T follicular helper cell (primary cell): ENCODE data around the gene PLEK2.

ENCODE experiments used
- DNase-seq: peaks from one replicate; pipeline ENCODE4 v3.0.0-alpha.2; 2020; ENCODE audit warnings: low read depth

The PLEK2 gene

GRCh38 chr14:67397536-67397935, 14.4 kb downstream of the PLEK2 start:
- DNase-seq: no peak

- no peak for DNase-seq
Measured at GRCh38 chr14:67396381-67396970, 15.5 kb downstream of the PLEK2 start.

GRCh38 chr14:67395876-67396189, 16.1 kb downstream of the PLEK2 start:
- no peak for DNase-seq

- no peak for DNase-seq
Measured at GRCh38 chr14:67395086-67395875, 16.7 kb downstream of the PLEK2 start.

GRCh38 chr14:67393689-67394088, 18.3 kb downstream of the PLEK2 start:
- no peak for DNase-seq

- no peak for DNase-seq
Measured at GRCh38 chr14:67392800-67393199, 19.2 kb downstream of the PLEK2 start.

GRCh38 chr14:67392123-67392522, 19.8 kb downstream of the PLEK2 start:
- DNase-seq: no peak

GRCh38 chr14:67391268-67391667, 20.7 kb downstream of the PLEK2 start:
- DNase-seq: no peak

- DNase-seq: no peak
Measured at GRCh38 chr14:67389811-67390534, 22.0 kb downstream of the PLEK2 start.

- no peak for DNase-seq
Measured at GRCh38 chr14:67389275-67389674, 22.7 kb downstream of the PLEK2 start.

- DNase-seq: no peak
Measured at GRCh38 chr14:67387195-67387594, 24.8 kb downstream of the PLEK2 start.

- DNase-seq: no peak
Measured at GRCh38 chr14:67385618-67386017, 26.3 kb downstream of the PLEK2 start.

GRCh38 chr14:67385120-67385519, 26.8 kb downstream of the PLEK2 start:
- DNase-seq: no peak

- DNase-seq: no peak
Measured at GRCh38 chr14:67377916-67378315, 34.0 kb downstream of the PLEK2 start.

- no peak for DNase-seq
Measured at GRCh38 chr14:67373347-67373746, 38.6 kb downstream of the PLEK2 start.

GRCh38 chr14:67372833-67373232, 39.1 kb downstream of the PLEK2 start:
- DNase-seq: no peak

- DNase-seq: no peak
Measured at GRCh38 chr14:67371247-67372148, 40.5 kb downstream of the PLEK2 start.

- no peak for DNase-seq
Measured at GRCh38 chr14:67370830-67371229, 41.1 kb downstream of the PLEK2 start.

GRCh38 chr14:67365476-67365875, 46.5 kb downstream of the PLEK2 start:
- no peak for DNase-seq

GRCh38 chr14:67360470-67361206, 51.3 kb downstream of the PLEK2 start:
- no peak for DNase-seq

- peak; percentile 99 for DNase-seq
Measured at GRCh38 chr14:67359775-67360469, 52.0 kb downstream of the PLEK2 start, which contains the start of the genes ATP6V1D and EIF2S1. ATP6V1D (minus strand) TSS chr14:67359804; CDS start chr14:67359698, 106 bp downstream. EIF2S1 (plus strand) TSS chr14:67360328; CDS start chr14:67364768, 4,440 bp downstream.
